Duodenal mucosa (tissue), 2 donors: ENCODE results near the gene PPP5C.

Experiments used
- H3K27ac ChIP-seq: one replicate; pipeline ENCODE4 v1.7.0; 2013; ENCODE audit warnings: low read depth, low read length
- H3K27me3 ChIP-seq, 2 donors: one replicate each; pipeline ENCODE4 v1.7.0; 2013; ENCODE audit warnings: low read length in 2 of 2, control low read depth in 1 of 2; ENCODE audit not compliant: insufficient read depth in 2 of 2, control insufficient read depth in 1 of 2
- H3K36me3 ChIP-seq, 2 donors: one replicate each; pipeline ENCODE4 v1.7.0; 2013; ENCODE audit warnings: low read length in 2 of 2, control low read depth in 1 of 2; ENCODE audit not compliant: insufficient read depth in 2 of 2, control insufficient read depth in 1 of 2
- H3K4me1 ChIP-seq, 2 donors: one replicate each; pipeline ENCODE4 v1.7.0; 2013; ENCODE audit warnings: low read length in 2 of 2, control low read depth in 1 of 2; ENCODE audit not compliant: insufficient read depth in 2 of 2, control insufficient read depth in 1 of 2
- H3K4me3 ChIP-seq, 2 donors: one replicate each; pipeline ENCODE4 v1.7.0; 2013; ENCODE audit warnings: low read length in 2 of 2, low read depth in 1 of 2
- H3K9ac ChIP-seq, 2 donors: one replicate each; pipeline ENCODE4 v1.7.0; 2013; ENCODE audit warnings: low read length in 2 of 2, low read depth in 1 of 2
- H3K9me3 ChIP-seq, 2 donors: one replicate each; pipeline ENCODE4 v1.7.0; 2013; ENCODE audit warnings: low read length in 2 of 2, control low read depth in 1 of 2; ENCODE audit not compliant: control insufficient read depth in 1 of 2

The PPP5C gene

GRCh38 chr19:46407856-46408663, 61.2 kb downstream of the PPP5C start:
- Histone ChIP-seq H3K9ac (no peak overlapping the region), H3K9me3 (no peaks in the 10 kb centered on the region), H3K4me1 (peaks cover 0 to 9% of the 10 kb centered on the region in 2 donors), H3K27me3 (peaks cover 38 to 44% of the 10 kb centered on the region in 2 donors), H3K4me3 (no peak overlapping the region), H3K27ac (no peak overlapping the region), H3K36me3 (no peaks in the 10 kb centered on the region)

GRCh38 chr19:46408664-46409039, 61.8 kb downstream of the PPP5C start:
- H3K9me3 ChIP-seq = no peaks in the 10 kb centered on the region
- H3K4me3 ChIP-seq = no peak overlapping the region
- no peaks in the 10 kb centered on the region for H3K36me3 ChIP-seq
- H3K27ac ChIP-seq = no peak overlapping the region
- no peak overlapping the region for H3K9ac ChIP-seq
- peaks cover 0 to 9% of the 10 kb centered on the region in 2 donors for H3K4me1 ChIP-seq
- peaks cover 38 to 47% of the 10 kb centered on the region in 2 donors for H3K27me3 ChIP-seq

- Histone ChIP-seq H3K27me3 (peaks cover 38 to 50% of the 10 kb centered on the region in 2 donors), H3K36me3 (no peaks in the 10 kb centered on the region), H3K27ac (no peak overlapping the region), H3K4me3 (no peak overlapping the region), H3K9ac (no peak overlapping the region), H3K4me1 (peaks cover 0 to 9% of the 10 kb centered on the region in 2 donors), H3K9me3 (no peaks in the 10 kb centered on the region)
Observed at GRCh38 chr19:46409191-46409590, 62.3 kb downstream of the PPP5C start.

- H3K4me1 ChIP-seq = no peaks in the 10 kb centered on the region
- H3K9ac ChIP-seq = no peak overlapping the region
- peaks cover 40 to 51% of the 10 kb centered on the region in 2 donors for H3K27me3 ChIP-seq
- no peak overlapping the region for H3K4me3 ChIP-seq
- H3K27ac ChIP-seq = no peak overlapping the region
- no peaks in the 10 kb centered on the region for H3K36me3 ChIP-seq
- no peaks in the 10 kb centered on the region for H3K9me3 ChIP-seq
Observed at GRCh38 chr19:46410205-46411087, 63.6 kb downstream of the PPP5C start.

GRCh38 chr19:46411088-46411924, 64.4 kb downstream of the PPP5C start:
- Histone ChIP-seq H3K9me3 (no peaks in the 10 kb centered on the region), H3K36me3 (no peaks in the 10 kb centered on the region), H3K9ac (no peak overlapping the region), H3K4me3 (peak overlapping the region in 1 of 2 donors; percentile 22), H3K4me1 (no peaks in the 10 kb centered on the region), H3K27me3 (peaks cover 38 to 43% of the 10 kb centered on the region in 2 donors), H3K27ac (no peak overlapping the region)

GRCh38 chr19:46411925-46412649, 65.2 kb downstream of the PPP5C start:
- Histone ChIP-seq H3K9ac (no peak overlapping the region), H3K27me3 (peaks cover 46% of the 10 kb centered on the region in 2 donors), H3K36me3 (no peaks in the 10 kb centered on the region), H3K4me1 (no peaks in the 10 kb centered on the region), H3K27ac (no peak overlapping the region), H3K4me3 (peak overlapping the region; percentile 22 to 50), H3K9me3 (no peaks in the 10 kb centered on the region)

- Histone ChIP-seq H3K27me3 (peaks cover 46 to 47% of the 10 kb centered on the region in 2 donors), H3K36me3 (no peaks in the 10 kb centered on the region), H3K4me3 (peak overlapping the region in 1 of 2 donors; percentile 50), H3K27ac (no peak overlapping the region), H3K4me1 (no peaks in the 10 kb centered on the region), H3K9ac (no peak overlapping the region), H3K9me3 (no peaks in the 10 kb centered on the region)
Observed at GRCh38 chr19:46412650-46413261, 65.9 kb downstream of the PPP5C start.

- H3K27me3 ChIP-seq = peaks cover 39 to 41% of the 10 kb centered on the region in 2 donors
- H3K36me3 ChIP-seq = no peaks in the 10 kb centered on the region
- peak within 1 kb of the TSS; percentile 15 to 50 for H3K4me3 ChIP-seq
- H3K4me1 ChIP-seq = no peaks in the 10 kb centered on the region
- no peak within 1 kb of the TSS for H3K27ac ChIP-seq
- no peaks in the 10 kb centered on the region for H3K9me3 ChIP-seq
- no peak within 1 kb of the TSS for H3K9ac ChIP-seq
Observed at GRCh38 chr19:46413262-46414031, 66.6 kb downstream of the PPP5C start, which contains the start of gene CCDC8. Gene CCDC8 (minus strand): TSS chr19:46413564. CDS start chr19:46412810, 754 bp downstream.
